Activated CD4-positive, alpha-beta T cell treated with anti-CD3 and anti-CD28 coated beads for 36 hours (primary cell): Measurements from ENCODE around the gene CELF5. TPM values are rescaled to one million over a fixed set of nuclear protein-coding genes. Genes with fewer than 3 reads are reported as not detected.

Experiments
- ATAC-seq: fragments of 200-7000 bp; cut with Tn5 transposase; one replicate; pipeline ENCODE4 v1.10.0; 2021; ENCODE audit warnings: mild to moderate bottlenecking, moderate library complexity
- CTCF ChIA-PET: fragments of 350-600 bp; sonication (Branson Sonifier 250); formaldehyde crosslinking; loops from one replicate; lab custom pipeline; 2021; ENCODE audit warnings: antibody characterized with exemption; lab: Charles Lee
- POLR2A ChIA-PET: fragments of 350-600 bp; sonication (Branson Sonifier 250); formaldehyde crosslinking; loops from one replicate; lab custom pipeline; 2021; ENCODE audit warnings: antibody characterized with exemption, inconsistent platforms; lab: Charles Lee
- DNase-seq: peaks from one replicate; pipeline ENCODE4 v3.0.0-alpha.2; 2020
- H3K27ac Mint-ChIP-seq: one replicate; pipeline ENCODE4 v1.8.0; 2021; ENCODE audit warnings: mixed read lengths
- H3K27me3 Mint-ChIP-seq: one replicate; pipeline ENCODE4 v1.8.0; 2021; ENCODE audit warnings: mixed read lengths
- H3K36me3 Mint-ChIP-seq: one replicate; pipeline ENCODE4 v1.8.0; 2021; ENCODE audit warnings: low read depth, mixed read lengths
- H3K4me1 Mint-ChIP-seq: one replicate; pipeline ENCODE4 v1.8.0; 2021; ENCODE audit warnings: mixed read lengths
- H3K4me3 Mint-ChIP-seq: one replicate; pipeline ENCODE4 v1.8.0; 2021; ENCODE audit warnings: mild to moderate bottlenecking, moderate library complexity, mixed read lengths
- H3K9me3 Mint-ChIP-seq: one replicate; pipeline ENCODE4 v1.8.0; 2021; ENCODE audit warnings: low read depth, mixed read lengths
- intact Hi-C, 2 experiments: fragments of 100-400 bp; cut with DNase I in 1 of 2; cut with micrococcal nuclease in 1 of 2; formaldehyde crosslinking; loops; one replicate each; pipeline versions ENCODE4 v1.14.2 to v1.15.1; 2022 to 2024; cut with DNase I, micrococcal nuclease
- total RNA-seq, 2 experiments: library from RNA; stranded (reverse); gene quantifications; one replicate each; pipeline ENCODE4 v1.2.3, GENCODE V29; 2021

Gene CELF5
- total RNA-seq, 2 experiments from 2014 or later, result 0.18 to 0.21 TPM

- no peaks in the 10 kb centered on the region for H3K4me1 Mint-ChIP-seq
- CTCF ChIA-PET, result interaction anchor here (0.7 to 1.5 kb wide), 4 partner anchors 24 to 409 kb away, joined by 3 to 7 read pairs (median 3); no protein-coding TSS in a partner anchor
Observed at GRCh38 chr19:3252650-3253049, 28.2 kb downstream of the CELF5 start.

GRCh38 chr19:3253270-3253669, 28.8 kb downstream of the CELF5 start:
- ChIA-PET POLR2A (interaction anchor here (0.5 kb wide), 1 partner anchor 8 kb away, joined by 3 read pairs; no protein-coding TSS in a partner anchor), CTCF (interaction anchor here (0.6 to 1.5 kb wide), 6 partner anchors 24 to 408 kb away, joined by 3 to 7 read pairs (median 3); no protein-coding TSS in a partner anchor)
- Mint-ChIP-seq H3K27ac (no peak overlapping the region), H3K27me3 (peaks cover 18% of the 10 kb centered on the region), H3K4me1 (no peaks in the 10 kb centered on the region), H3K4me3 (no peak overlapping the region), H3K36me3 (no peaks in the 10 kb centered on the region), H3K9me3 (peaks cover 12% of the 10 kb centered on the region)
- ATAC-seq (no peak), DNase-seq (no peak)
- intact Hi-C loops, result no loop called here

More at GRCh38 chr19:3252650-3253049, 28.2 kb downstream of the CELF5 start:
- H3K27me3 Mint-ChIP-seq, result peaks cover 18% of the 10 kb centered on the region
- H3K36me3 Mint-ChIP-seq, result no peaks in the 10 kb centered on the region
- H3K27ac Mint-ChIP-seq, result no peak overlapping the region
- peaks cover 12% of the 10 kb centered on the region for H3K9me3 Mint-ChIP-seq
- DNase-seq (no peak), ATAC-seq (no peak)
- H3K4me3 Mint-ChIP-seq, result no peak overlapping the region
- intact Hi-C loops, result no loop called here
- POLR2A ChIA-PET, result interaction anchor here (0.5 kb wide), 1 partner anchor 9 kb away, joined by 3 read pairs; no protein-coding TSS in a partner anchor

- H3K9me3 Mint-ChIP-seq, result peaks cover 12% of the 10 kb centered on the region
- ATAC-seq (no peak), DNase-seq (no peak)
- intact Hi-C loops, result no loop called here
- no peak overlapping the region for H3K4me3 Mint-ChIP-seq
- ChIA-PET POLR2A (no interaction called here), CTCF (interaction anchor here (0.7 kb wide), 1 partner anchor 273 kb away, joined by 4 read pairs; no protein-coding TSS in a partner anchor)
- no peaks in the 10 kb centered on the region for H3K4me1 Mint-ChIP-seq
- no peak overlapping the region for H3K27ac Mint-ChIP-seq
- H3K36me3 Mint-ChIP-seq, result no peaks in the 10 kb centered on the region
- H3K27me3 Mint-ChIP-seq, result peaks cover 18% of the 10 kb centered on the region
Observed at GRCh38 chr19:3254520-3254919, 30.1 kb downstream of the CELF5 start.

GRCh38 chr19:3257071-3257470, 32.6 kb downstream of the CELF5 start:
- H3K27ac Mint-ChIP-seq, result no peak overlapping the region
- POLR2A ChIA-PET, result interaction anchor here (0.6 kb wide), 1 partner anchor 1082 kb away, joined by 7 read pairs; no protein-coding TSS in a partner anchor
- ATAC-seq, result no peak
- no peaks in the 10 kb centered on the region for H3K36me3 Mint-ChIP-seq
- intact Hi-C loops, result no loop called here
- H3K4me1 Mint-ChIP-seq, result no peaks in the 10 kb centered on the region
- H3K9me3 Mint-ChIP-seq, result peaks cover 8% of the 10 kb centered on the region
- peaks cover 12% of the 10 kb centered on the region for H3K27me3 Mint-ChIP-seq
- H3K4me3 Mint-ChIP-seq, result no peak overlapping the region
- DNase-seq, result no peak
- CTCF ChIA-PET, result interaction anchor here (0.8 kb wide), 1 partner anchor 963 kb away, joined by 4 read pairs; no protein-coding TSS in a partner anchor

GRCh38 chr19:3262362-3262761, 37.9 kb downstream of the CELF5 start:
- DNase-seq (no peak), ATAC-seq (no peak)
- ChIA-PET CTCF (no interaction called here), POLR2A (no interaction called here)
- H3K9me3 Mint-ChIP-seq, result no peaks in the 10 kb centered on the region
- no peak overlapping the region for H3K4me3 Mint-ChIP-seq
- intact Hi-C loops, result no loop called here
- H3K27me3 Mint-ChIP-seq, result peaks cover 6% of the 10 kb centered on the region
- H3K4me1 Mint-ChIP-seq, result no peaks in the 10 kb centered on the region
- no peak overlapping the region for H3K27ac Mint-ChIP-seq
- H3K36me3 Mint-ChIP-seq, result no peaks in the 10 kb centered on the region

- H3K4me1 Mint-ChIP-seq, result no peaks in the 10 kb centered on the region
- no peak for DNase-seq
- POLR2A ChIA-PET, result no interaction called here
- H3K9me3 Mint-ChIP-seq, result no peaks in the 10 kb centered on the region
- CTCF ChIA-PET, result interaction anchor here (1.3 kb wide), 1 partner anchor 27 kb away, joined by 4 read pairs; no protein-coding TSS in a partner anchor
- H3K36me3 Mint-ChIP-seq, result no peaks in the 10 kb centered on the region
- no peak overlapping the region for H3K27ac Mint-ChIP-seq
- ATAC-seq, result no peak
- H3K4me3 Mint-ChIP-seq, result no peak overlapping the region
- intact Hi-C loops, result no loop called here
- peaks cover 12% of the 10 kb centered on the region for H3K27me3 Mint-ChIP-seq
Observed at GRCh38 chr19:3263866-3264265, 39.4 kb downstream of the CELF5 start.

- no peak for DNase-seq
- H3K9me3 Mint-ChIP-seq, result no peaks in the 10 kb centered on the region
- H3K27me3 Mint-ChIP-seq, result peaks cover 22% of the 10 kb centered on the region
- H3K36me3 Mint-ChIP-seq, result no peaks in the 10 kb centered on the region
- no peak overlapping the region for H3K4me3 Mint-ChIP-seq
- CTCF ChIA-PET, result interaction anchor here (0.9 kb wide), 1 partner anchor 32 kb away, joined by 3 read pairs; no protein-coding TSS in a partner anchor
- POLR2A ChIA-PET, result no interaction called here
- intact Hi-C loops, result no loop called here
- H3K4me1 Mint-ChIP-seq, result no peaks in the 10 kb centered on the region
- no peak overlapping the region for H3K27ac Mint-ChIP-seq
- no peak for ATAC-seq
Observed at GRCh38 chr19:3265432-3265831, 41.0 kb downstream of the CELF5 start.

- H3K36me3 Mint-ChIP-seq, result no peaks in the 10 kb centered on the region
- no peak for DNase-seq
- POLR2A ChIA-PET, result no interaction called here
- intact Hi-C loops, result no loop called here
- peaks cover 22% of the 10 kb centered on the region for H3K27me3 Mint-ChIP-seq
- no peak overlapping the region for H3K4me3 Mint-ChIP-seq
- H3K9me3 Mint-ChIP-seq, result no peaks in the 10 kb centered on the region
- H3K27ac Mint-ChIP-seq, result no peak overlapping the region
- ATAC-seq, result no peak
- no peaks in the 10 kb centered on the region for H3K4me1 Mint-ChIP-seq
- CTCF ChIA-PET, result interaction anchor here (0.9 kb wide), 1 partner anchor 32 kb away, joined by 3 read pairs; no protein-coding TSS in a partner anchor
Observed at GRCh38 chr19:3266092-3266693, 41.7 kb downstream of the CELF5 start.

GRCh38 chr19:3266792-3267514, 42.5 kb downstream of the CELF5 start:
- Mint-ChIP-seq H3K9me3 (no peaks in the 10 kb centered on the region), H3K36me3 (no peaks in the 10 kb centered on the region), H3K4me1 (no peaks in the 10 kb centered on the region), H3K4me3 (no peak overlapping the region), H3K27me3 (peaks cover 27% of the 10 kb centered on the region), H3K27ac (no peak overlapping the region)
- intact Hi-C loops, result no loop called here
- ChIA-PET POLR2A (no interaction called here), CTCF (no interaction called here)
- no peak for ATAC-seq
- no peak for DNase-seq

GRCh38 chr19:3268326-3268725, 43.9 kb downstream of the CELF5 start:
- Mint-ChIP-seq H3K4me3 (no peak overlapping the region), H3K36me3 (no peaks in the 10 kb centered on the region), H3K27me3 (peaks cover 31% of the 10 kb centered on the region), H3K27ac (no peak overlapping the region), H3K9me3 (peaks cover 2% of the 10 kb centered on the region), H3K4me1 (no peaks in the 10 kb centered on the region)
- DNase-seq (no peak), ATAC-seq (no peak)
- intact Hi-C loops, result no loop called here
- CTCF ChIA-PET, result no interaction called here
- POLR2A ChIA-PET, result no interaction called here

GRCh38 chr19:3268763-3269162, 44.3 kb downstream of the CELF5 start:
- no peak overlapping the region for H3K27ac Mint-ChIP-seq
- intact Hi-C loops, result no loop called here
- CTCF ChIA-PET, result no interaction called here

More at GRCh38 chr19:3268763-3269162, 44.3 kb downstream of the CELF5 start:
- no peaks in the 10 kb centered on the region for H3K36me3 Mint-ChIP-seq
- no peaks in the 10 kb centered on the region for H3K4me1 Mint-ChIP-seq
- no peak for ATAC-seq
- H3K27me3 Mint-ChIP-seq, result peaks cover 31% of the 10 kb centered on the region
- no peak overlapping the region for H3K4me3 Mint-ChIP-seq
- no peak for DNase-seq
- H3K9me3 Mint-ChIP-seq, result peaks cover 2% of the 10 kb centered on the region
- POLR2A ChIA-PET, result no interaction called here
